NCI-H2196 treated with DMSO at 0.1 percent for 48 hours (cell line): ENCODE results near the gene MICAL3.

Experiments used
- DNase-seq: peaks from one replicate; lab custom pipeline; 2025; ENCODE audit not compliant: unreplicated experiment; lab: John Stamatoyannopoulos, UW

MICAL3 gene

GRCh38 chr22:17802822-17803221 is 221.5 kb downstream of the MICAL3 start:
- DNase-seq: no peak

GRCh38 chr22:17802411-17802810 is 221.9 kb downstream of the MICAL3 start:
- DNase-seq: no peak

GRCh38 chr22:17797721-17798559 is 226.4 kb downstream of the MICAL3 start:
- DNase-seq: no peak

GRCh38 chr22:17796695-17797094 is 227.7 kb downstream of the MICAL3 start:
- DNase-seq: no peak

GRCh38 chr22:17795661-17796548 is 228.5 kb downstream of the MICAL3 start:
- DNase-seq: no peak

GRCh38 chr22:17794726-17795542 is 229.4 kb downstream of the MICAL3 start:
- no peak for DNase-seq

- DNase-seq: no peak
Measured at GRCh38 chr22:17792854-17793434, 231.4 kb downstream of the MICAL3 start.

- DNase-seq: no peak
Measured at GRCh38 chr22:17792299-17792698, 232.1 kb downstream of the MICAL3 start.

- DNase-seq: no peak
Measured at GRCh38 chr22:17791196-17791595, 233.2 kb downstream of the MICAL3 start.

GRCh38 chr22:17789379-17790200 is 234.8 kb downstream of the MICAL3 start:
- no peak for DNase-seq

- no peak for DNase-seq
Measured at GRCh38 chr22:17788528-17789378, 235.6 kb downstream of the MICAL3 start.

- no peak for DNase-seq
Measured at GRCh38 chr22:17787716-17788330, 236.5 kb downstream of the MICAL3 start.

GRCh38 chr22:17787241-17787640 is 237.1 kb downstream of the MICAL3 start:
- DNase-seq: no peak

GRCh38 chr22:17786435-17787161 is 237.8 kb downstream of the MICAL3 start:
- DNase-seq: no peak

- no peak for DNase-seq
Measured at GRCh38 chr22:17785185-17786184, 238.9 kb downstream of the MICAL3 start.

- no peak for DNase-seq
Measured at GRCh38 chr22:17784776-17785175, 239.6 kb downstream of the MICAL3 start.
